Testis (tissue), 3 donors: ENCODE results near the gene WRAP73. TPM values are rescaled to one million over a fixed set of nuclear protein-coding genes. Genes with fewer than 3 reads are reported as not detected.

Experiments used
- DNase-seq: peaks from one replicate; pipeline ENCODE4 v3.0.0-alpha.2; 2019
- H3K27ac ChIP-seq, 2 donors: fragments of 200-600 bp; sonication (generic); one replicate each; pipeline ENCODE4 v1.5.1; 2019
- H3K27me3 ChIP-seq: fragments of 200-600 bp; sonication (generic); one replicate; pipeline ENCODE4 v1.5.1; 2019
- H3K36me3 ChIP-seq: fragments of 200-600 bp; sonication (generic); one replicate; pipeline ENCODE4 v1.5.1; 2017; ENCODE audit warnings: low read depth; ENCODE audit errors: missing control alignments
- H3K4me1 ChIP-seq: fragments of 200-600 bp; sonication (generic); one replicate; pipeline ENCODE4 v1.5.1; 2019
- H3K4me3 ChIP-seq, 2 donors: fragments of 200-600 bp; sonication (generic); one replicate each; pipeline ENCODE4 v1.5.1; 2017 to 2019
- H3K9me3 ChIP-seq: fragments of 200-600 bp; sonication (generic); one replicate; pipeline ENCODE4 v1.5.1; 2017
- CTCF ChIP-seq, 3 experiments: fragments of 450-650 bp in 2 of 3; fragments of 200-600 bp in 1 of 3; sonication (generic) in 1 of 3; IDR thresholded peaks; one replicate each; pipeline ENCODE4 v1.5.1; 2016 to 2019; ENCODE audit warnings: antibody characterized with exemption in 3 of 3, mild to moderate bottlenecking in 2 of 3, moderate library complexity in 1 of 3
- POLR2A ChIP-seq: fragments of 450-650 bp; IDR thresholded peaks from one replicate; pipeline ENCODE4 v1.6.1; 2017; ENCODE audit warnings: antibody characterized with exemption, mild to moderate bottlenecking, moderate library complexity
- WGBS, 2 donors: methylation state at CpG; one replicate each; pipeline ENCODE4 v1.1.5; 2018; 5-methylcytosine and 5-hydroxymethylcytosine counted together
- intact Hi-C: fragments of 100-400 bp; cut with DNase I; formaldehyde crosslinking; loops from one replicate; pipeline ENCODE4 v1.15.1; 2023; ENCODE audit warnings: low total_unique reads
- polyA plus RNA-seq: library from polyadenylated mRNA; stranded (reverse); fragments of 350-450 nt; fragmentation: Illumina TruSeq; extraction: RNeasy Lipid Tissue Mini Kit (QIAGEN cat#74804); gene quantifications from one replicate; pipeline ENCODE4 v1.2.3, GENCODE V29; 2014; ENCODE audit warnings: low read depth, low replicate concordance; ENCODE audit not compliant: insufficient read depth
- total RNA-seq, 2 donors: library from RNA; depleted of rRNA; stranded (reverse); fragments of >200 nt; gene quantifications; one replicate each; pipeline ENCODE4 v1.2.3, GENCODE V29; 2016

Gene WRAP73
- total and polyA plus RNA-seq, 3 donors from 2014 or later = 26.1 to 34.2 (median 32.5) TPM

DNA sequence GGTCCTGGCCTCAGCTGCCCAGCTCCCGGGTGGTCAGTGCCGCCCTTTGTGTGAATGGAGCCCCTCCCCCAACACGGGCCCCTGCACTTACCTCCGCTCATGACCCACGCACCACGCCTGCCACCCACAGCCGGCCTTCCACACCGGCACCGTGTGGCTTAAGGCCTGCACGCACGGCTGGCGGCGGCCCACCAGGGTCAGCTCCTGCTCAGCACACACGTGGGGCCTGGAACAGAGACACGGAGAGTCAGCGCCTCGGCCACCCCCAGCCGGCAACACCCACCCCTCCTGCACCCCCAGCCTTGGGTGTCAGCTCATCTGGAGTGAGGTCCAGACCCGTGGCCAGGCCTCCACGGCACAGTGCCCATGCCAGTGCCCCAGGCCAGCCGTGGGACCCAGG is 47.5 kb downstream of the WRAP73 start:
- 92 to 95% methylated on average over 4 to 21 of the region's 21 CpGs for WGBS, 2 donors
- Histone ChIP-seq H3K27me3 (no peaks in the 10 kb centered on the region), H3K9me3 (no peaks in the 10 kb centered on the region), H3K4me1 (peaks cover 12% of the 10 kb centered on the region), H3K4me3 (no peak overlapping the region), H3K36me3 (no peaks in the 10 kb centered on the region), H3K27ac (no peak overlapping the region)
- no peak for TF ChIP-seq CTCF (IDR thresholded peaks at IDR 0.05)
- no peak for TF ChIP-seq POLR2A
- DNase-seq = no peak
- intact Hi-C loops = no loop called here

GRCh38 chr1:3601743-3602142 is 48.2 kb downstream of the WRAP73 start:
- no peak for DNase-seq
- Histone ChIP-seq H3K9me3 (no peaks in the 10 kb centered on the region), H3K27ac (no peak overlapping the region), H3K36me3 (no peaks in the 10 kb centered on the region), H3K4me3 (no peak overlapping the region), H3K27me3 (no peaks in the 10 kb centered on the region), H3K4me1 (peaks cover 14% of the 10 kb centered on the region)
- intact Hi-C loops = no loop called here
- no peak for TF ChIP-seq POLR2A
- no peak for TF ChIP-seq CTCF (IDR thresholded peaks at IDR 0.05)
- 81 to 83% methylated on average over 10 to 16 of the region's 16 CpGs for WGBS, 2 donors

DNA sequence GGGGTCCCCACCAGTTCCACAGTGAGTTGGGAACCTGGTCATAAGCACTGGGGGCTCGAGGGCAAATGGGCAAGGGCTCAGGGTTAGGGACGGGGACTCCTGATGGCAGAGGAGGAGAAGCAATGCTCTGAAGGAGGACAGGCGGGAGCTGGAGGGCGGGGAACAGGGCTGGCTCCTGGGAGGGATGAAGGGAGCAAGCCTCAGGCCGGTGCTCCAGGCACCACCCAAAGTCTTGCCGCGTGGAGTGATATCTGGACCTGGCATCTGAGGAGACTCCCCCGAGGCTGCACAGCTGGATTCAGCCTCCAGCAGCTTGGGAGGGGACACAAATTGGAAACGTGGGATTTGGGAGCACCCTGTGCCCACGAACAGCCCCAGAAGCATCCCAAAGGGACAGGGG is 49.5 kb downstream of the WRAP73 start:
- WGBS, 2 donors = 82 to 89% methylated on average over 9 to 10 of the region's 10 CpGs

DNA sequence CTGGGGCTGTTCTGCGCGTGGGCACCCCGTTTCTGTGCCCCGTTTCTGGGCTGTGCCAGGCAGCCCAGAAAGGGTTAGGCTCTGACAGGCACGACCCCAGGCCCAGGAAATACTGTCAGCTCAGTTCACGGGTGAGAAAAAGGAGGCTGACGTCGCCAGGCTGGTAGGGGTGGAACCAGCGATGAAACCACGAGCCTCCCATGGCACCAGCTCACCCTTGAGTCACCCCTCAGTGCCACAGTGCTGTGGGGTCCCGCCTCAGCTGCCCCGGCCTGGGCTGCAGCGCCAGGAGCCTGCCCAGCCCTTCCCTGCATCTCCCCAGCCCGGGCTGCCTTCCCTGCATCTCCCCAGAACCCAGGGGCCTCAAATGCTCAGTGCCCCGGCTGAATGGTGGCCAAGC is 50.1 kb downstream of the WRAP73 start:
- no peaks in the 10 kb centered on the region for H3K9me3 ChIP-seq
- WGBS, 2 donors = 92 to 100% methylated on average over 1 to 15 of the region's 15 CpGs
- intact Hi-C loops = no loop called here
- DNase-seq = no peak
- no peaks in the 10 kb centered on the region for H3K36me3 ChIP-seq
- H3K27ac ChIP-seq = no peak overlapping the region
- peaks cover 14% of the 10 kb centered on the region for H3K4me1 ChIP-seq
- H3K27me3 ChIP-seq = no peaks in the 10 kb centered on the region
- TF ChIP-seq CTCF (IDR thresholded peaks at IDR 0.05) (no peak), POLR2A (no peak)
- no peak overlapping the region for H3K4me3 ChIP-seq

More for the DNA sequence above, 49.5 kb downstream of the WRAP73 start:
- H3K4me3 ChIP-seq = no peak overlapping the region
- peaks cover 14% of the 10 kb centered on the region for H3K4me1 ChIP-seq
- no peak for DNase-seq
- H3K27ac ChIP-seq = no peak overlapping the region
- no peaks in the 10 kb centered on the region for H3K9me3 ChIP-seq
- no peaks in the 10 kb centered on the region for H3K36me3 ChIP-seq
- no peak for TF ChIP-seq POLR2A
- TF ChIP-seq CTCF (IDR thresholded peaks at IDR 0.05) = no peak
- intact Hi-C loops = no loop called here
- H3K27me3 ChIP-seq = no peaks in the 10 kb centered on the region

DNA sequence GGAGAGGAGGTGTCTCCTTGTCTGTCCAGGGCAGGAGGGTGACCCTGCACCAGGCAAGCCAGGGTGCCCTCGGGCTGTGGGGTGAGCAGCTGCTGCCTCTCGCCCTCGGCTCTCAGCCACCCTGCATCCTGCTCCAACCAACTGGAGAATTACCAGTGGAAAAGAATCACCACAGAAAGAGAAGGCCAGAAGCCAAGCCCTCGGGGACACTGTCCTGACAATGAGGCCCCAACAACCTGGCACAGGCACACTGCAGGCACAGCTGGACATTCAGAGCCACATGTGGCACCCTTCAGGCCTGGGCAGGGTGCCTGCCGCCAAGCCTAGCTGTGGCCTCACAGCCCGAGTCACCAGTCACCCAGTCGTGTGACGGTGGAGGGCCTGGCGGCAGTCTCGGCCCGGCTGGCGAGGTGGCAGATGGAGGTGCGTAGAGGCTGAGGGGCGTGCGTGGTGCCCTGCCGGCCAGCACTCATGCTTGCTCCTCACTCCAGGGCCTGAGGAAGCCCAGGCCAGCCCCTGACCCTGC is 50.6 kb downstream of the WRAP73 start:
- Histone ChIP-seq H3K27ac (no peak overlapping the region), H3K9me3 (no peaks in the 10 kb centered on the region), H3K27me3 (no peaks in the 10 kb centered on the region), H3K36me3 (no peaks in the 10 kb centered on the region), H3K4me1 (peaks cover 14% of the 10 kb centered on the region), H3K4me3 (no peak overlapping the region)
- 92% methylated on average over 9 of the region's 16 CpGs; no CpG with 5 or more reads in 1 of the 2 donors for WGBS, 2 donors
- no peak for DNase-seq
- intact Hi-C loops = no loop called here
- no peak for TF ChIP-seq CTCF (IDR thresholded peaks at IDR 0.05)
- TF ChIP-seq POLR2A = no peak
